GF-D8 (cell line): ENCODE data around the gene CRY1.
"Not testable (repeated sequence)": the region's sequence is repeated elsewhere in the genome, so short reads cannot be mapped to it uniquely, and the experiment has no call there.

Source experiments
- DNase-seq: peaks from one replicate; lab custom pipeline; 2025; lab: John Stamatoyannopoulos, UW

The CRY1 gene

DNA sequence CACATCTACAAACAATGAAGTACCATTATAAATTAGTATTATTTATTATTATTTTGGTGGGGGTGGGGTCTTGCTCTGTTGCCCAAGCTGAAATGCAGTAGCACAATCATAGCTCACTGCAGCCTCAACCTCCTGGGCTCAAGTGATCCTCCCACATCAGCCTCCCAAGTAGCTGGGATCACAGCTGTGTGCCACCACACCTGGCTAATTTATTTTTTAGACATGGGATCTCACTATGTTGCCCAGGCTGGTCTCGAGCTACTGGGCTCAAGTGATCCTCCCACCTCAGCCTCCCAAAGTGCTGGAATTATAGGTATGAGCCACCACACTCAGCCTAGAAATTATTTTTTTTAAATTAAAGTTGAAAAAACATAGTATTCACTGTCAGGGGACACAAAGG lies 15.0 kb upstream of the CRY1 start:
- not testable (repeated sequence) for DNase-seq

DNA sequence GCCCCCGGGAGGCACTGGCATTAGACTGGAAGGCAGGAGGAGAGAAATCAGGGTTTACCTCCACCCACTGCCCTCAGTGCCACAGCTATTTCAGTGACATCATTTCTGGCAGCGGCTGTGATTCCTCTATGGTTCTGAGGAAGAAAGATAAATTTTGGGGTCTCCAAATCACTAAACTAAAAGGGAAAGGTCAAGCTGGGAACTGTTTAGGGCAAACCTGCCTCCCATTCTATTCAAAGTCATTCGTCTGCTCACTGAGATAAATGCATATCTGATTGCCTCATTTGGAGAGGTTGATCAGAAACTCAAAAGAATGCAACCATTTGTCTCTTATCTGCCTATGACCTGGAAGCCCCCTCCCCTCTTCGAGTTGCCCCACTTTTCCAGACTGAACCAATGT lies 14.0 kb upstream of the CRY1 start:
- DNase-seq: no peak

DNA sequence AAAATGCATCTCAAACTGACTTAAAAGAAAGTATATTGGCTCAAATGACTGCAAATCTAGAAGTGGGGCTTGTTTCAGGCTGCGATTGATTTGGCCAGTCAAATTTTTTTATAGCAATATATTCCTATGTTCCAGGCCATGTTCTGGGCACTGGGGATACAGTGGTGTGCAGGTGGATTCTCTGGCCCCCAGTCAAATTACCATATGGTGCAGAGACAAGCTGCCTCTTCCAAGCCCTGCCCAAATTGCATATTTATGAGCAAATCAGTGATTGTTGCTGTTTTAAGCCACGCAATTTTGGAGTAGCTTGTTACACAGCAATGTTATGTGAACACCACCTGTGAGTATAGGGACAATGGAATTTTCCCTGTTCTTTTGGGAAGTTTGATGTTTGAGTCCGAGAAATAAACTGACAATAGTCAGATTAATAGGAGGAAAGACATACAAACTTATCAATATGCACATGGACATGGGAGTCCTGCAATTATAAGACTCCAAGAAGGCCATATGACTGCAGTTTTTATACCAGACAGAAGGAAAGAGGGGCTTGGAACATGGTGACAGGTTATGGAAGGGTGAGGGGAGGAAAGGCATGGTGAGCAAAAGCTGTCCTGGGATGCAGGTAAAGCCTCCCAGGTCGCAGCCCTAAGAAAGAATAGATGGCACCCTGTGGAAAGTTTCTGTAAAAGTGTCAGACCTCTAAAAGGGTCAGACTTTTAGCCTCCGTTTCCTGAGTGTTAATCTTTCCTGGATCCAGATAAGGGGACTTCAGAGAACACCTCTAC lies 13.1 kb upstream of the CRY1 start:
- no peak for DNase-seq

DNA sequence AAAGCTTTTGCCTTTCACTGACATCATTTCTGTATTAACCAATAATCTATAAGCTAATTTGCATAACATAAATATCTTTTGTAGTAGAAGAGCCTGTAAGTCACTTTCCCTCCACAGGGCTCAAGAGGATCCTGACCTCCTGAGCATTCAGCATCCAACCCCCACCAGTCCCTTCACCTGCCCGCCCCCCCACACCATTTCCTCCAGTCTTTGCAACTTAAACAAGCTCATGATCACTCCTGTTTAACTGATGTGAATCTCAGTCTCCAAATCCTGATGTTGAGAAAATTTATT lies 12.0 kb upstream of the CRY1 start:
- no peak for DNase-seq

DNA sequence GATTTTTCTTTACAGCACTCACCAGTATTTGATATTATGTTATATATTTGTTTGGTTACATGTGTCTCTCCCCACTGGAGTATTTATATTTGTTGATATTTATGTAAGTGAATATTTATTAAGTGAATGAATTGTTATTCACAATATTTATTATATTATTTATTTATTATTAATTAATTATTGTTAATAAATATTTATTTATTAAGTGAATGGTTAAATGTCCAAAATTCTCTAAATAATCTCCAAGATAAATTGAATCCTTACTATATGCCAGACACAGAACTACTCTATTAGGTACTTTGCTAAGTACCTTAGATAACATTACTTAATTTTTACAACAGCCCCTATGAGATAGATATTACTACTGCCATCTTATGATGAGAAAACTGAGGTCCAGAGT lies 10.2 kb upstream of the CRY1 start:
- no peak for DNase-seq

DNA sequence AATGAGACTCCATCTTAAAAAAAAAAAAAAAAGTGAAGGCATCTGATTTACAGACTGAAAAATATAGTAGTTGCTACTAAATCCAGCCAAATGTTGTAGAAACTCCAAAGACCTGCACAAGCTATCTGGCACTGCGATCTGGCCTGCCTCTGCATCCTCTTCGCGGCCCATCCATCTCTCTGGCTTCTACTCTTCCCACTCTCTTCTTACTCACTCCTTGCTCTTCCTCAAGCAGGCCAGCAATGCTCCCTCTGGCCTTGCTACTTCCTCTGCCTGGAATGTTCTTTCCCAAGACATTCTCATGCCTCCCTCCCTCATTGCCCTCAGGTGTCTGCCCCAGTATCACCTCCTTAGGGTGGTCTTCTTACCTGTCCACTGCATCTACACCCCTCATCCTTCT lies 9.7 kb upstream of the CRY1 start:
- no peak for DNase-seq

DNA sequence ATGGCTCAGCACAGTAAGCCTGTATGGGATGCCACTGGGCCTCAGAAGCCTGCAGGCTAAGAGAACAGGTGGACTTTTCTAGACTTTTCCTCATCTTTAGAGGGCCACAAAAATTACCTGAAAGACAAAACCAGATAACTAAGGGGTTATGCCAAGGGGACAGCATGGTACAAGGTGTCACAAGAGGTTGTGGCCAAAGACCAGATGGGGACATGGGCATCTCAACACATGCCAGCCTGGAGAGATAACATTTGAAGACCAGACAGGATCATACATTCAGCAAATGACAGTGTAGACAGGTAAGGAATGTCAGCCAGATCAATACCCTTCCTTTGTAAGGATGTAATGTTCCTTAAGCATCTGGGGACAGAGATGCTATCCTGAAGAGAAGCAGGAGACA lies 8.9 kb upstream of the CRY1 start:
- no peak for DNase-seq

DNA sequence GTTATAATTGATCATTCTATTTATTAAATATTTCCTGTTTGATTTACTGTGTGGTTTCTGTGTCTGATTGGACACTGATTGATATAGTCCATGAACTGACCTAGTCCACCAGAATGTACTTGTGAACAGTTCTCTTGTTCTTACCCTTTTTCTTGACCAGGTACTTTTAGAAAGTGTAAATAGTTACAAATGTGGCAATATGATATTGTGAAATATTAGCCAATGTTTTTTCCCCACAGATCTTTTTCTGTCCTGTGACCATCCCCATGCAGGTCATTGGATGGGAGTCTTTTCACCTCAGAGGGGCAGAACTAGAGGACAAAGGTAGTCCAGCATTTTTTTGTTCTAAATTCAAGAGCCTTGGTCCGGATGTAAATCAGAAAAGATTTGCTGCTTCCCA lies 8.3 kb upstream of the CRY1 start:
- DNase-seq: no peak

DNA sequence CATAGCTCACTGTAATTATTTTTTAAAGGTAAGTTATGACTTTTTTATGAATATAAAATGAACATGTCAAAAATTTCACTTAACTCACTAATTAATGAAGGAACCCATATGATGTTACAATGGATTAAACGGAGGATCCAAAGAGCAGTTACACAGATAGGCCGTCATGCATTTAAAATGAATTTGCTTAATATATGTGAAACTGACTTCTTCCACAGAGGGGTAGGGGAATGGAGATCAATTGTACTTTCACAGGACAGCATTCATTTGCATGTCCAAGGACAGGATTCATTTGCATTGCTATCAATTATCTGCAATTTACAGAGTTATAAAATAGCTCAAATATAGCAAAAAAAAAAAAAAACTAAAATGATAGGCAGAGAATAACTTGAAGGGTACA lies 6.6 kb upstream of the CRY1 start:
- no peak for DNase-seq

DNA sequence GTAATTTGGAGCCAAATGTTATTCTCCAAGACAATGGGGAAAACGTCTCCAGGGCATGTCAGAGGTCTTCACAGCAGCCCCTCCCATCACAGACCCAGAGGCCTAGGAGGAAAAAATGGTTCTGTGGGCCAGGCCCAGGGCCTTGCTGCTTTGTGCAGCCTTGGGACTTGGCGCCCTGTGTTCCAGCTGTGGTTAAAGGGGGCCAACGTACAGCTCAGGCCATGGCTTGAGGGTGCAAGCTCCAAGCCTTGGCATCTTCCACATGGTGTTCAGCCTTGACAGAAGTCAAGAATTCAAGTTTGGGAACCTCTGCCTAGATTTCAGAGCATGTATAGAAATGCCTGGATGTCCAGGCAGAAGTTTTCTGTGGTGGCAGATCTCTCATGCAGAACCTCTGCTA lies 3.2 kb upstream of the CRY1 start:
- DNase-seq: no peak

DNA sequence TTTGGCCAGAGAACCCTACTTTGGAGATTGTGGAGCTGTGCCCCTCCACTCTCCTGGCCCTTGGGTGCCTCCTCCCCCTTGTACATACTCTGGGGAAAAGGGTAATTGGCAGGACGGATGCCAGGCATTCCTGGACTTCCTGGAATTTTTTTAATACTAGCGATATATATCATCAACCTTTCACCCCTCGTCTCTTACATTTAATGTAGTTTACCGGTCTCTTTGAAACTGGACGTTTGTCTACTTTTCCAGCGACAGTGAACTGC lies 767 bp upstream of the CRY1 start:
- DNase-seq: no peak

DNA sequence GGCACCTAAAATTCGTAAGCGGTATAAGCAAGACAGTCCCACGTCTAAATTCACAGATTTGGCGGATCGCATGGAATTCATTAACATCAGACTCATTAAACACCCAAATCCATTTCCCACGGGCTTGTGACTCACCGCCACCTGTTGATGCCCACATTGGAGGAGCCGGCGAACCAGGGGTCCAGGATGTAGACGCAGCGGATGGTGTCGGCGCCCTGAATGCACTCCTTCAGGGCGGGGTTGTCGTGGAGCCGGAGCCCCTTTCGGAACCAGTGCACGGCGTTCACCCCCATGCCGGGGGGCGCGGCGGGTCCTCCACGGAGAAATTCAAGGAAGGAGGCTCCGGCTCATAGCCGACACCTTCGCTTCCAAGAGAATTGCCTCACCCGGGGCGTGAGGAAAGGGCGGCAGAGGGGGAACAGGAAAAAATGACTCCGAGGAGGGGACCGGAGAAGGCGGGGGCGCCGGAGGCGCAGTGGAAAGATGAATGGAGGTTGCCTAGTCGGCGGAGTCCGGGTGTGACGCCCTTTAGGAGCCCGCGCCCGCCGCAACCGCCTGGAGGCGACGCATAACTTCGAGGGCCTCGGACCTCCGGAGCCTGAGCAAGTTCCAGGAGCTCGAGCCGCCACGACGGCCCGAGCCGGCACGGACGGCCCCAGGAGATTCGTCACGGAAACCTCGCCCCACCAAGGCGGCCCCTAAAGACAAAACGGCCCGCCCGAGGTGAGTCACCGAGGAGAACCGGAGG lies 506 bp downstream of the CRY1 start:
- no peak for DNase-seq

DNA sequence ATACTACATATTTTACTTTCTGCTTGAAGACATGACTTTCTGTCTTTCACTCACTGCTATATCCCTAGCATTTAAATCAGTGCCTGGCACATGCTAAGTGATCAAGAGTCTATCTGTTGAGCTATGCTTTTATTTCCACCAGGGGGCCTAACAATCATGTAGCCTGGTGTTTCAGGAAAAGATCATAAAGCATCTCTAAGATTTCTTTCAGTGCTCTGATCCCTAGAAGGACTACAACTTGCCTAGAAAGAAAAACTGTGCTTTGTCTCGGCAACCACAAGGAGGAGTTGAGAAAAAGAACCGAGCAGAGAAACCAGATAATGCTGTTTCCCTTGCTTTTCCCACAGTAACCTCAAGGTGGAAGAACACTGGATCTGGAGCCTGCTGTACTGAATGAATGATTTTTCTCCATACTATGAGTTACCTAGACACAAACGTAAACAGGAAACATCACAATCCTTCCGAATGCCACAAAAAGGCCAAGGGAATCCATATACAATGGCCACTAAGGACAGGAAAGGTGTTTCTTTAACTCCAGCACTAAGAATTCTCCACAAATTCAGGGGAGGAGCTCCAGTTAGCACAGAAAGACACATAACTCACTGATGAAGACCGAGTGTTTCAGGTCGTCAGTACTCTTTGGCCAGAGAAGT lies 1.2 kb downstream of the CRY1 start:
- peak; percentile 63 for DNase-seq

DNA sequence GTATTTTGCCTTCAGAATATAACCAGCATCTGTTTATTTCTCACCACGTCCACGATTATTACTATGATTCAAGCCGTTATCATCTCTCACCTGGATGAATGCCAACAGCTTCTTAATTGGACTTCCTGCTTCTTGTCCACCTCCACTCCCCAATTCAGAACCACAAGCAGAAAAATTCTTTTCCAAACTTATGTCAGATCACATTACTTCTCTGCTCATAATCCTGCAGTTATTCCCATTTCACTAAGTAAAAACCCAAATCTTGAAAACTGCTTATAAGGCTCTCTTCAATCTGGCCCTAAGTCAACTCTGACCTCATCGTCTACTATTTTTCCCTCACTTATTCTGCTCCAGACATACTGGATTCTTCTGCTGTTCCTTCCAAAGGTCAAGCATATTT lies 2.0 kb downstream of the CRY1 start:
- DNase-seq: no peak

DNA sequence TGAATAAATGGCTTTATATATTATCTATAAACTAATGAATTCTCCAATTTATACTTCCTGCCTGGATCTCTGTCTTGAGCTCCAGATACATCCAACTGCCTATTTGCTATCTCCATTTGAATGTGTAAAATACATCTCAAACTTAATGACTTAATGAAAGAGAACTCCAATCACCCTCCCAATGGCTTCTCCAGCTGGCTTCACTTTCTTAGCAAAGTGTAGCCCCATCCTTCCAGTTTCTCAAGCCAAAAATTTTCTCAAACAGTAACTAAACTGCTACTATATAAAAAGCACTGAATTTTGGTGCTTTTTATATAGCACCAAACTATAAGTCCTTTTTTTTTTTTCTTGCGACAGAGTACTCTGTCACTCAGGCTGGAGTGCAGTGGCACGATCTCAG lies 2.6 kb downstream of the CRY1 start:
- DNase-seq: no peak

DNA sequence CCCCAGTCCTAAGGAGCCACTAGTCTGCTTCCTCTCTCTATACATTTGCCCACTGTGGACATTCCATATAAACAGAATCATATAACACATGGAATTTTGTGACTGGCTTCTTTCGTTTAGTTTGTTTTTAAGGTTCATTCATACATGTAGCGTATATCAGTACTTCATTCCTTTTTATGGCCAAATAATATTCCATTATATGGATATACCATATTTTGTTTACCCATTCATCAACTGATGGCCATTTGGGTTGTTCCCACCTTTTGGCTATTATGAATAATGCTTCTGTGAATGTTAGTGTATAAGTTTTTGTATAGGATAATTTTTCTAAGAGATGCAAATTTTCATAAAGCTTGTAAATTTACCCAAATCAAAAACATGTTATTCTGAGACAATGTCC lies 4.4 kb downstream of the CRY1 start:
- no peak for DNase-seq

DNA sequence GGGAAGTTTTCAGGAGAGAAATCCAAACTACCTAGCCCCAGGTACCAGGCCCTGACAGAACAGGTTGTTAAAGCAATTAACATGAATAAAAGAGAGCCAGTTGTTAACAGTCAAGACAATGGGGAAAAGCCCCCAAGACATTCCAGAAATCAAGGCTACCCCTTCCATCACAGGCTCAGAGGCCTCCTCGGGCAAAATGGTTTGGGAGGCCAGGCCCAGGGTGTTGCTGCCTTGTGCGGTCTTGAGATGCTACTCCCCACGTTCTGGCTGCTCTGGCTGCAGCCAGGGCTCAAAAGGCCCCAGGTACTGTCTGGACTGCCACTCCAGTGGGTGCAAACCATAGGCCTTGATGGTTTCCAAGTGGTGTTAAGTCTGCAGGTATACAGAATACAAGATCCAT lies 7.0 kb downstream of the CRY1 start:
- no peak for DNase-seq

DNA sequence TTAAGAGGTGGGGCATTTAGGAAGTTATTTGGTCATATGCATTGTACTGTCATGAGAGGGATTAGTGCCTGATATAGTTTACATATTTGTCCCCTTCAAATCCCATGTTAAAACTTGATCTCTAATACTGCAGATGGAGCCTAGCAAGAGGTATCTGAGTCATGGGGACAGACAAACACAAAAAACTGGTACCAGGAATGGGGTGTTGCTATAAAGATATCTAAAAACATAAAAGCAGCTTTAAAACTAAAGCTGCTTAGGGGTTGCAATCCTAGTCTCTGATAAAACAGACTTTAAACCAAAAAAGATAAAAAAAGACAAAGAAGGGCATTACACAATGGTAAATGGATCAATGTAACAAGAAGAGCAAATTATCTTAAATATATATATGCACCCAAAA lies 11.6 kb downstream of the CRY1 start:
- DNase-seq: no peak

DNA sequence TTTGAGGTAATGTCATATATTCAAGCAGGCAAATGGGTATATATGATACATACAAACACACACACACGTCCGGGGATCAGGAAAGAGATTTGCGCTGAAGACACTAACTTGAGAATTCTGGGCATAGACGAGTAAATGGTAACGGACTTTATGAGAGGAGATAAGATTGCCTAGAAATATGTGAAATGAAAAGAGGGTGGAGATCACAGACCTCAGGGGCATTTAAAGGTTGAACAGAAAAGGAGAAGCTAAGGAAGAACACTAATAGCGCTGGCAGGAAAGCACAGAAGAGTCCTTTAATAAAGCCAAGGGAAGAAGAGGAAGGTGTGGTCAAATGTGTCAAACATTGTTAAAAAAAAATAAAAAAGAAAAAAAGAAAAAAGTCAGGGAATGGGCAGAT lies 13.1 kb downstream of the CRY1 start:
- no peak for DNase-seq

DNA sequence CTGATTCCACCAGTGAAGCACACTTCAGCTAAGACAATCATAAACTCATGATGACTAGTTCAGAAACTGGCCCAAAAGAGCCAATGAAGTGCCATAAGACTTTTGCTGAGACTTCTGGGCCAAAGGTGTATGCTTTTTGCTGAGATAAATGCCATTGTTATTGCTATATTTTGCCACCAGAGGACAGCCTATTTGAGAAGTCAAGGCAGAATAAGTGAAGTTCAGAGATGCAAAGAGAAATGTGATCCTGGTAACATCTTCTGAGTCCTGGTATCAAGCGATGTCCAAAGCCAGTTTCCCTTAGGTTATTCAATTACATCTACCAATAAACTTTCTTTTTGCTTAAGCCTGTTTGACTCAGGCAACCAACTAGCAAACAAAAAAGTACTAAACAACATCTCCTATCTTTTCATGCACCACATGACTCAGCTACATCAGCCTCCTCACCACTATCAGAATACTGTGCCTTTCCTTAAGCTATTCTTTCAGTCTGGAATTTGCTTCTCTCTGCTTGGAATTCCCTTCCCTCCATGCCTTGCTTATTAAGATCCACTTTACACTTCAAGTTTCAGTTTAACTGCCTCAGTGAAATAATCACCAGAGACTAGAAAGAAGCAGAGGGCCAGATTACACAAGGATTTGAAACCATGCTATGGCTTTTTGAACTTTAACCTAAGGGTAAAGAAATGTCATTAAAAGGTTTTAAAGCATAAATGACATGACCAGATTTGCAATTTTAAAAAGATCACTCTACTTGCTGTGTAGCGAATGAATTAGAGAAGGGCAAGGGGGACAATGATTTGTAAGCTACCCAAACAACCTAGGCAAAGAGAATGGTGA lies 14.0 kb downstream of the CRY1 start:
- peak; percentile 4 for DNase-seq

DNA sequence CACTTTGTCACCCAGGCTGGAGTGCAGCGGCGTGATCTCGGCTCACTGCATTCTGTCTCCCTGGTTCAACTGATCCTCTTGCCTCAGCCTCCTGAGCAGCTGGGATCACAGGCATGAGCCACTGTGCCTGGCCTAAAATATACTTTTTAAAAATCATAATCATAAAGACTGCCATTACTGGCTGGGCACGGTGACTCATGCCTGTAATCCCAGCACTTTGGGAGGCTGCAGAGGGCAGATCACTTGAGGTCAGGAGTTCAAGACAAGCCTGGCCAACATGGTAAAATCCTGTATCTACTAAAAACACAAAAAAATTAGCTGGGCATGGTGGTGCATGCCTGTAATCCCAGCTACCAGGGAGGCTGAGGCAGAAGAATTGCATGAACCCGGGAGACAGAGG lies 20.1 kb downstream of the CRY1 start:
- not testable (repeated sequence) for DNase-seq

DNA sequence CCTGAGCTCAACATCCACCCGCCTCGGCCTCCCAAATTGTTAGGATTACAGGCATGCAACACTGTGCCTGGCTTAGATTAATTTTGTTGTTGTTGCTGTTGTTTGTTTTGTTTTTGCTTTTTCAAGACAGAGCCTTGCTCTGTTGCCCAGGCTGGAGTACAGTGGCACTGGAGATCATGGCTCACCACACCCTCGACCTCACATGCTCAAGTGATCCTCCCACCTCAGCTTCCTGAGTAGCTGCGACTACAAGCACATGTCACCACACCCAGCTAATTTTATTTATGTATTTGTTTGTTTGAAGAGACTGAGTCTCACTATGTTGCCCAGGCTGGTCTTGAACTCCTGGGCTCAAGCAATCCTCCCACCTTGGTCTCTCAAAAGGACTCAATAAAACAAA lies 26.7 kb downstream of the CRY1 start:
- no peak for DNase-seq

DNA sequence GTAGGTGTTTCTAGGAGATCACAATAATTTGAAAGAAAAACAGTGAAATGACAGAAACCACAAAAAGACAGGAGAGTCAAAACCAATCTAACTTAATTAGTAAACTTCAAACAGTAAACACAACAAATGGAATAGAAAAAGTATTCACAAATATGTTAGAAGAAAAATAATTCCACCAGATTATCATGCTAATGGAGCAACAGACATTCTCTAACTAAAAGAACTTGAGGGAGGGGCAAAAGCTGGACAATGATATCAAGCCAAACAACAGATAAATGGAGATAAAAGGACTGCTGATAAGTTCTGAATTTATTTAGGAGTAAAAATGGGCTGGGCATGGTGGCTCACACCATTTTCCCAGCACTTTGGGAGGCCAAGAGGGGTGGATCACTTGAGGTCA lies 28.7 kb downstream of the CRY1 start:
- no peak for DNase-seq
